ENCODE results near the gene KDF1.

Gene KDF1

GRCh38 chr1:26959722-26960624, at the start of gene KDF1:
KDF1 (minus strand) TSS chr1:26960468; CDS start chr1:26952380, 8,088 bp downstream.
- DNase-seq (ENCODE audit: extremely low read depth in 1 of 2, low read depth in 1 of 2), result no peak

GRCh38 chr1:27009601-27010197, 49.4 kb upstream of the KDF1 start:
- DNase-seq (ENCODE audit: extremely low read depth in 1 of 2, low read depth in 1 of 2), result no peak

- no peak for DNase-seq (ENCODE audit: extremely low read depth in 1 of 2, low read depth in 1 of 2)
These were observed 47.8 kb upstream of the KDF1 start for GRCh38 chr1:27007909-27008582.

GRCh38 chr1:27006683-27007082, 46.4 kb upstream of the KDF1 start:
- no peak for DNase-seq (ENCODE audit: extremely low read depth in 1 of 2, low read depth in 1 of 2)

GRCh38 chr1:27005648-27006496, 45.6 kb upstream of the KDF1 start:
- DNase-seq (ENCODE audit: extremely low read depth in 1 of 2, low read depth in 1 of 2), result no peak

- no peak for DNase-seq (ENCODE audit: extremely low read depth in 1 of 2, low read depth in 1 of 2)
These were observed 44.9 kb upstream of the KDF1 start for GRCh38 chr1:27005166-27005530.

GRCh38 chr1:27004471-27005165, 44.4 kb upstream of the KDF1 start:
- no peak for DNase-seq (ENCODE audit: extremely low read depth in 1 of 2, low read depth in 1 of 2)

GRCh38 chr1:27003745-27004470, 43.6 kb upstream of the KDF1 start:
- no peak for DNase-seq (ENCODE audit: extremely low read depth in 1 of 2, low read depth in 1 of 2)

GRCh38 chr1:27001570-27002360, 41.5 kb upstream of the KDF1 start:
- DNase-seq (ENCODE audit: extremely low read depth in 1 of 2, low read depth in 1 of 2), result no peak

GRCh38 chr1:27000817-27001460, 40.7 kb upstream of the KDF1 start:
- no peak for DNase-seq (ENCODE audit: extremely low read depth in 1 of 2, low read depth in 1 of 2)

GRCh38 chr1:27000090-27000816, 40.0 kb upstream of the KDF1 start:
- DNase-seq (ENCODE audit: extremely low read depth in 1 of 2, low read depth in 1 of 2), result no peak

- DNase-seq (ENCODE audit: extremely low read depth in 1 of 2, low read depth in 1 of 2), result no peak
These were observed 39.2 kb upstream of the KDF1 start for GRCh38 chr1:26999440-26999987.

- DNase-seq (ENCODE audit: extremely low read depth in 1 of 2, low read depth in 1 of 2), result no peak
These were observed 38.4 kb upstream of the KDF1 start for GRCh38 chr1:26998429-26999300.

GRCh38 chr1:26996665-26997064, 36.4 kb upstream of the KDF1 start:
- DNase-seq (ENCODE audit: extremely low read depth in 1 of 2, low read depth in 1 of 2), result no peak

- no peak for DNase-seq (ENCODE audit: extremely low read depth in 1 of 2, low read depth in 1 of 2)
These were observed 35.8 kb upstream of the KDF1 start for GRCh38 chr1:26996024-26996423.

GRCh38 chr1:26994787-26995517, 34.7 kb upstream of the KDF1 start:
- no peak for DNase-seq (ENCODE audit: extremely low read depth in 1 of 2, low read depth in 1 of 2)

Data from stimulated activated CD8-positive, alpha-beta memory T cell treated with anti-CD3 and anti-CD28 coated beads, Interleukin-7, amount 100 ng/mL, for 48 hours (primary cell).